IPS-20b (cell line): ENCODE data around the gene FAM25G.
"Not testable (repeated sequence)": the region's sequence is repeated elsewhere in the genome, so short reads cannot be mapped to it uniquely, and the experiment has no call there.

ENCODE experiments used
- H3K27ac ChIP-seq: one replicate; pipeline ENCODE4 v1.5.1; 2013; ENCODE audit warnings: low read length
- H3K27me3 ChIP-seq: 2 replicates; pipeline ENCODE4 v1.6.1; 2013; ENCODE audit warnings: mild to moderate bottlenecking, low read length, inconsistent platforms; ENCODE audit not compliant: insufficient read depth
- H3K36me3 ChIP-seq: 2 replicates; pipeline ENCODE4 v1.6.1; 2013; ENCODE audit warnings: low read depth, mild to moderate bottlenecking, inconsistent platforms, low read length, moderate library complexity; ENCODE audit not compliant: insufficient read depth
- H3K4me1 ChIP-seq: 2 replicates; pipeline ENCODE4 v1.6.1; 2013; ENCODE audit warnings: mild to moderate bottlenecking, control low read depth, inconsistent platforms, low read length, moderate library complexity; ENCODE audit not compliant: insufficient read depth
- H3K4me3 ChIP-seq: 2 replicates; pipeline ENCODE4 v1.5.1; 2013; ENCODE audit warnings: mild to moderate bottlenecking, low read length, inconsistent platforms
- H3K9ac ChIP-seq: 2 replicates; pipeline ENCODE4 v1.6.1; 2013; ENCODE audit warnings: low read depth, mild to moderate bottlenecking, inconsistent platforms, low read length, moderate library complexity
- H3K9me3 ChIP-seq: 2 replicates; pipeline ENCODE4 v1.6.1; 2013; ENCODE audit warnings: mild to moderate bottlenecking, low read depth, low read length, inconsistent platforms; ENCODE audit not compliant: insufficient read depth

Gene FAM25G

GRCh38 chr10:47491600-47491999 lies at the start of gene FAM25G:
TSS of gene FAM25G (minus strand) at chr10:47491700. CDS start at chr10:47491674, 26 bp downstream.
- H3K27ac ChIP-seq, H3K4me1 ChIP-seq, H3K9ac ChIP-seq, H3K4me3 ChIP-seq, H3K9me3 ChIP-seq, H3K27me3 ChIP-seq, H3K36me3 ChIP-seq: not testable (repeated sequence)

DNA sequence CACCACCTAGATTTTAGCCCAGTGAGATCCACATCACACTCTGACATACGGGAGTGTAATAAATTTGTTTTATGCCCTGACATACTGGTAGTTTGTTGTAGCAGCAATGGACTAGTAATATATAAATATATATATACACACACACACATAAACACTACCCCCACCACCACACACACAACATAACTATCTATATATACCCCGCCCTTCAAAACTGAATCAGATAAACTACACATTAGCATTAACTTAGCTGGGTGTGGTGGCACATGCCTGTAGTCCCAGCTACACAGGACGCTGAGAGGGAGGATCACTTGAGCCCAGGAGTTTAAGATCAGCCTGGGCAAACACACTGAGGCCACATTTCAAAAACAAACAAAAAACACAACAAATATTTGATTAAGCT lies 44.9 kb upstream of the FAM25G start:
- not testable (repeated sequence) for H3K9ac ChIP-seq, H3K27me3 ChIP-seq, H3K36me3 ChIP-seq, H3K9me3 ChIP-seq, H3K4me3 ChIP-seq, H3K27ac ChIP-seq, H3K4me1 ChIP-seq

- H3K9ac ChIP-seq, H3K36me3 ChIP-seq, H3K27me3 ChIP-seq, H3K4me3 ChIP-seq, H3K27ac ChIP-seq, H3K4me1 ChIP-seq, H3K9me3 ChIP-seq: not testable (repeated sequence)
These were observed 32.0 kb upstream of the FAM25G start, which contains the start of gene AGAP9 for GRCh38 chr10:47523475-47523874. TSS of gene AGAP9 (minus strand) at chr10:47523638. CDS start at chr10:47523526, 112 bp downstream.

DNA sequence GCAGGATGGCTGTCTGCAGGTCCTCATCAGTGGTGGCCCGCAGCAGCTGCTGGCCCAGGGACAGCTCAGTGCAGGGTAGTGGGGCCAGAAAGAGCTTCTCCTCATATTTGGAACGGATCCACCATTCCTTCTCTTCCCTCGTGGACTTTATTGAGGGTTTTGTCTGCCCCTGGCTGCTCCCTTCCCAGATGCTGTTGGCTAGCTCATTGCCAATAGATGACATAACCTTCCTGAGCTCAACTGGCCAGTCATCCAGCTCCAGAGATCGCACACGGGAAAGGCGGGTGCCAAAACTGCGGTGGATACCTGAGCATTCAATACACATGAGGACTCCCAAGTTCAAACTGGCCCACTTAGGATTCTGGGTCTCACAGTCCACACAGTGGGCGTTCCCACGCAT lies 10.8 kb upstream of the FAM25G start:
- H3K36me3 ChIP-seq, H3K27ac ChIP-seq, H3K27me3 ChIP-seq, H3K4me1 ChIP-seq, H3K9ac ChIP-seq, H3K4me3 ChIP-seq, H3K9me3 ChIP-seq: not testable (repeated sequence)

GRCh38 chr10:47494226-47494625 lies 2.7 kb upstream of the FAM25G start:
- H3K36me3 ChIP-seq, H3K27me3 ChIP-seq, H3K4me3 ChIP-seq, H3K27ac ChIP-seq, H3K4me1 ChIP-seq, H3K9me3 ChIP-seq, H3K9ac ChIP-seq: not testable (repeated sequence)

DNA sequence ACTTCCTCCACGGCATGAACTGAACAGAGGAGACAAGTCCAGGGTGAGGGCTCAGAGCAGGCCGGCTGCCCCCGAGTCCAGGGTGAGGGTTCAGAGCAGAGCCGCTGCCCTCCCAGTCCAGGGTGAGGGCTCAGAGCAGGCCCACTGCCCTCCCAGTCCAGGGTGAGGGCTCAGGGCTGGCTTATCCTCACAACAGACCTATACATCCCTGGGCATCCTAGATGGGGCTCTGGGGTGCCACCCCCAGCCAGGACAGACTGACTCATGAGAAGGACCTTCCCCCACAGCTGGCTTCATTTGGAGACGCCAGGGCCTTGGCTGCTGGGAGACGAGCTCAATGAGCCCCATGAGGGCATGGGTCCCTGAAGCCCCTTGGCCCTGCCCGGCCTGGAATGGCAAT lies 1.9 kb downstream of the FAM25G start:
- H3K9me3 ChIP-seq, H3K4me1 ChIP-seq, H3K27me3 ChIP-seq, H3K36me3 ChIP-seq, H3K27ac ChIP-seq, H3K4me3 ChIP-seq, H3K9ac ChIP-seq: not testable (repeated sequence)

GRCh38 chr10:47485943-47486342 lies 5.6 kb downstream of the FAM25G start:
- H3K9ac ChIP-seq, H3K27ac ChIP-seq, H3K9me3 ChIP-seq, H3K27me3 ChIP-seq, H3K36me3 ChIP-seq, H3K4me3 ChIP-seq, H3K4me1 ChIP-seq: not testable (repeated sequence)

GRCh38 chr10:47484786-47485185 lies 6.7 kb downstream of the FAM25G start:
- H3K4me1 ChIP-seq, H3K4me3 ChIP-seq, H3K27me3 ChIP-seq, H3K27ac ChIP-seq, H3K9me3 ChIP-seq, H3K9ac ChIP-seq, H3K36me3 ChIP-seq: not testable (repeated sequence)

DNA sequence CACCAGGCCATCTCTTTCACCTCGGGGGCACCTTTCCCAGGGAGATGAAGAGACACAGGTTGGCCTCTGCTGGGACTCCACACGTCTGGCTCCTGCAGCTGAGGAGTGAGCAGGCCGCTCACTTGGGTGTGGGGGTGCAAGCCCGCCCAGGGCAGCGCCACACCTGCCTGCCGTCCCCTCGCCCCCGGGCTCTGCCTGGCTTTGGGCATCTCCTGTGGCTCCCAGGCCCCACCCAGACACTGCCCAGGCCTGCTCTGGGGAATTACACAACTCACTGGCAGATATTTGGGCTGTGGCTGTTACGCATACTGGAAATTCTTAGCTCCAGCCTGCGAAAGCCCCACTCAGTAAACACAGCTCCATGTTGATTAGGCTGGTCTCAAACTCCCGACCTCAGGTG lies 7.6 kb downstream of the FAM25G start, which contains the start of gene ANXA8:
Gene ANXA8 (minus strand): TSS at position 193 of the 400 bp plus-strand sequence. CDS start 182 bp downstream, at position 11.
- not testable (repeated sequence) for H3K4me1 ChIP-seq, H3K4me3 ChIP-seq, H3K27me3 ChIP-seq, H3K27ac ChIP-seq, H3K9me3 ChIP-seq, H3K36me3 ChIP-seq, H3K9ac ChIP-seq

DNA sequence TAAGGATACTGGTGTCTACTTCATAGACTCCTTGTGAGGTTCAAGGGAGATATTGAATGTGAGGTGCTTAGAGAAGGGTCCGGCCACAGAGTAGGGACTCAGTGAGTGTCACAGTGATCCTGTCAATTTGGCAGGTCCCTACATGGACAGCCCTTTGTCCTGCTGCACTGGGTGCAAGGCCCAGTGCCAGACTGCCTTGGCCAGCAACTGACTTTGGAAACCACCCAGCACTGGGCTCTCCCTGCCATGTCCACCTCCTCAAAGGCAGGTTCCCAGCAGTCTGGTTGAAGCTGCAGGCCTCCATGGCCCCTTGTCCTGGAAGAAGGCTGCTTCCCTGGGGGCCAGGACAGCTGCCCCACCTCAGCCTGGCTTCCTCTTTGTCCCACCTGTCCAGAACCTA lies 9.1 kb downstream of the FAM25G start:
- H3K27ac ChIP-seq, H3K9me3 ChIP-seq, H3K36me3 ChIP-seq, H3K9ac ChIP-seq, H3K4me3 ChIP-seq, H3K4me1 ChIP-seq, H3K27me3 ChIP-seq: not testable (repeated sequence)

DNA sequence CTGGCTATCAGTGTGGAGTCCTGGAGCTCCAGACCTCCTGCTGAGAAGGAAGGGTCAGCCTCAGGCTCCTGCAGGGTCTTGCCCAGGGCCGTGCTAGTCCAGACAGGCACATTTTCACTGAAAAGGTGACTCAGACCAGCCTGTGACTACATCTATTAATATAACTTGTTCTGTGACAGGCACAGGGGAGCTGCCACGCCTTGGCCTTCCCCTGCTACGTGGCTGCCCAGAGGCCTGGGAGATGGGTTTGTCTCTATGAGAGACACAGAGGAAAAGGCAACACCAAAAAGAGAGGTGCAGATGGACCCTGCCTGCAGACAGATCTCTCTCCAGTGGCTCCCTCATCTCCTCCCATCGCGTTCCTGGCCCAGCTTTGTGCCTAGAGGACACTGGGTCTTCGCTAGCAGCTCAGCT lies 9.7 kb downstream of the FAM25G start:
- H3K4me1 ChIP-seq, H3K27me3 ChIP-seq, H3K9ac ChIP-seq, H3K36me3 ChIP-seq, H3K9me3 ChIP-seq, H3K27ac ChIP-seq, H3K4me3 ChIP-seq: not testable (repeated sequence)

GRCh38 chr10:47481182-47481766 lies 10.2 kb downstream of the FAM25G start:
- not testable (repeated sequence) for H3K9ac ChIP-seq, H3K36me3 ChIP-seq, H3K4me1 ChIP-seq, H3K9me3 ChIP-seq, H3K4me3 ChIP-seq, H3K27me3 ChIP-seq, H3K27ac ChIP-seq

DNA sequence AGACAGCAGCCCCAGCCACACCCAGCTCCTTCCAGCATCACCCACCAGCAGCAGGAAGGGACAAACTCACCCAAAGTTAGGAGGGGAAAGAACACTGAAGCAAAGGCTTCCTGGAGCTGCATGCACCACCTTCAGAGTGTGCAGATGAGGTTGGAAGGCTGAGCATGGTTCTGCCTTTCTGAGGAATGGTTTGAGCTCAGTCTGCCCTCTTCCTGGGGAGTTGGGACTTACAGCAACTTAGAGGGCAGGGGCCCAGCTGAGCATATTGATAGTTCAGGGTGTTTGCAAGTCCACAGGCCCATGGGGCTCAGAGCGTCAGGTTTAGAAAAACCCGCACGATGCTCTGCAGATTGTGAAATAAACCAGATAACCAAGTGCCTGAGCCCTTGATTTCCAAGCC lies 11.4 kb downstream of the FAM25G start:
- not testable (repeated sequence) for H3K27ac ChIP-seq, H3K36me3 ChIP-seq, H3K9me3 ChIP-seq, H3K4me3 ChIP-seq, H3K4me1 ChIP-seq, H3K27me3 ChIP-seq, H3K9ac ChIP-seq
